RPMI8226 (cell line): ENCODE data around the gene ZNF101.

ENCODE experiments used
- DNase-seq: peaks from one replicate; pipeline ENCODE4 v3.0.0-alpha.2; 2015

ZNF101 gene

DNA sequence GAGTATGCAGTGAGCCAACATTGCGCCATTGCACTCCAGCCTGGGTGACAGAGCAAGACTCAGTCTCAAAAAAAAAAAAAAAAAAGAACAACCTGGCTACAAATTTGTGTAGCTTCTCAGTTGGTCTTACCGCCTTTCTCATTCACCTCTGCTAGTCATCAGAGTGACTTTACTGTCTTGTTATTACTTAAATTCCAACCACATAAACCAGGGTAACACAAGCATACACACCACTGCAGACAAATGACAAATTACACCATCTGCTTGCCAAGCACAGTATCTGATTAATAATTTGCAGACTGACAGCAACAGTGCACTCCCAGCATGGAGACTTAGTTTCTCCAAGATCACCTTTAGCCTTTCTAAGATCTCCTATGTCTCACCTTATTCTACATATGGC lies 53.3 kb downstream of the ZNF101 start:
- DNase-seq, result no peak

DNA sequence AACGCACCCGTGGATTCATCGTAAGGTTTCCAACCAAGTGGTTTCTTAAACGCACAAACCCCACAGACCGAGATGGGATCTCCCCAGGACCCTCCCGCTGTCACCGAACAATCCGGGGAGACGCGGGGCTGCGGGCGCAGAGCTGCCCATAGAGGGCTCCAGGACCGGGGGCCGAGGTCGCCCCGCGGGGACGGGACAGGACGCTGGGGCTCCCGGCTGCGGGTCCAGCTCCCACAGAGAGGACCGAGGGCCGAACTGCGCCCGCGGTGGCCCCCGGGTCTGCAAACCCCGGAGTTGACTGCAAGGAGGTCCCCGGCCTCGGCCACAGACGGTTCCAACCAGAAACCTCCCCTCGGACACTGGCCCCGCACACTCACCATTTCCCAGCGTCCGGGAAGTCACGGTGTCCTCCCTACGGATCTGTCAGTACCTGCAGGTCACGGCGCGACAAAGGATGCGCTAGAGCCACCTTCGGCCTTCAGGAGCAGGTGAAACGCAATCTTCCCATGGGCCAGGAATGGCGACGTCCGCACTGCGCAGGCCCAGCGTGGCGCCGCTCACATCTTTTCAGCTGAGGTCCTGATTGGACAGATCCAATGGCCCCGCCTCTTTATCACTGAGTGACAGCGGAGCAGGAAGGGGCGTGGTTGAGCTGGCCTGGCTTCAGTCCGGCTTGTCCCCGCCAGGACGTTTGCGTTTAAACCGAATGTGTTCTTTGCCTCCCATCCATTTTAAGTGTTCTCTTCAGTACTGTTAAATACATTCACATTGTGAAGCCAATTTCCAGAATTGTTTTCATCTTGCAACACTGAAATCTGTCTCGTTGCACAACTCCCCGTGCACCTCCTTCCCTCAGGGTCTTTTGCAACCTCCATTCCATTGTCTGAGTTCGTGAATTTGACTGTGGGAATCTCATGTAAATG lies 64.2 kb downstream of the ZNF101 start, which contains the start of gene ZNF14:
ZNF14 (minus strand) TSS at position 534 of the 923 bp plus-strand sequence; CDS start at position 380, 154 bp downstream.
- DNase-seq, result peak; percentile 98
